HepG2 (cell line): Measurements from ENCODE around the gene RRAS. TPM values are rescaled to one million over a fixed set of nuclear protein-coding genes. Genes with fewer than 3 reads are reported as not detected.

ENCODE experiments used
- BHLHE40 ChIP-seq: IDR thresholded peaks from 2 replicates; pipeline ENCODE4 v1.6.1; 2011; ENCODE audit warnings: low read length, improper control_type of control experiment
- DR1 ChIP-seq: sonication (generic); formaldehyde crosslinking; IDR thresholded peaks from 2 replicates; pipeline ENCODE4 v1.8.0; 2021; ENCODE audit warnings: mild to moderate bottlenecking, missing genetic modification reagents, inconsistent platforms
- FOXA1 ChIP-seq, 2 experiments: fragments of 450-650 bp in 1 of 2; sonication (generic) in 1 of 2; formaldehyde crosslinking in 1 of 2; IDR thresholded peaks; 2 replicates each; pipeline versions ENCODE4 v1.4.0 to v1.6.1; 2016 to 2020; ENCODE audit warnings: missing genetic modification reagents in 1 of 2
- HNRNPUL1 ChIP-seq: fragments of 200-400 bp; formaldehyde crosslinking; IDR thresholded peaks from 2 replicates; pipeline ENCODE4 v1.6.1; 2017; ENCODE audit warnings: low read depth, mild to moderate bottlenecking, low read length, moderate library complexity
- IKZF4 ChIP-seq: sonication (generic); formaldehyde crosslinking; IDR thresholded peaks from 2 replicates; pipeline ENCODE4 v1.5.1; 2020; ENCODE audit warnings: borderline replicate concordance, mild to moderate bottlenecking, low read depth, missing genetic modification reagents; ENCODE audit errors: not compliant biosample characterization
- JUNB ChIP-seq: sonication (generic); formaldehyde crosslinking; IDR thresholded peaks from 2 replicates; pipeline ENCODE4 v1.8.0; 2022; ENCODE audit warnings: missing genetic modification reagents, mild to moderate bottlenecking, borderline replicate concordance
- NFYB ChIP-seq: sonication (generic); formaldehyde crosslinking; IDR thresholded peaks from 2 replicates; pipeline ENCODE4 v1.4.0; 2020; ENCODE audit warnings: missing genetic modification reagents
- NONO ChIP-seq, 2 experiments: fragments of 450-650 bp in 1 of 2; sonication (generic) in 1 of 2; formaldehyde crosslinking in 1 of 2; IDR thresholded peaks in 1 of 2; conservative IDR thresholded peaks in 1 of 2; 2 replicates each; pipeline versions ENCODE4 v1.6.1 to v1.8.0; 2017 to 2022; ENCODE audit warnings: mild to moderate bottlenecking in 1 of 2, missing genetic modification reagents in 1 of 2, moderate library complexity in 1 of 2
- SNRNP70 ChIP-seq: fragments of 200-400 bp; formaldehyde crosslinking; IDR thresholded peaks from 2 replicates; pipeline ENCODE4 v1.6.1; 2017; ENCODE audit warnings: mild to moderate bottlenecking, low read depth, low read length, moderate library complexity
- SP1 ChIP-seq, 2 experiments: fragments of 450-650 bp in 1 of 2; sonication (generic) in 1 of 2; formaldehyde crosslinking in 1 of 2; IDR thresholded peaks; 2 replicates each; pipeline versions ENCODE4 v1.4.0 to v1.6.1; 2016 to 2020; ENCODE audit warnings: missing genetic modification reagents in 1 of 2
- ZBTB3 ChIP-seq: sonication (generic); formaldehyde crosslinking; IDR thresholded peaks from 2 replicates; pipeline ENCODE4 v1.4.0; 2020; ENCODE audit warnings: low read depth, mild to moderate bottlenecking, moderate library complexity, missing genetic modification reagents, borderline replicate concordance
- ZNF160 ChIP-seq: sonication (generic); formaldehyde crosslinking; IDR thresholded peaks from 2 replicates; pipeline ENCODE4 v1.8.0; 2022; ENCODE audit warnings: mild to moderate bottlenecking, inconsistent platforms, missing genetic modification reagents
- ZNF570 ChIP-seq: sonication (generic); formaldehyde crosslinking; IDR thresholded peaks from 2 replicates; pipeline ENCODE4 v1.4.0; 2020; ENCODE audit warnings: mild to moderate bottlenecking, missing genetic modification reagents, borderline replicate concordance
- ZNF737 ChIP-seq: sonication (generic); formaldehyde crosslinking; IDR thresholded peaks from 2 replicates; pipeline ENCODE4 v1.5.0; 2020; ENCODE audit warnings: missing genetic modification reagents, mild to moderate bottlenecking, borderline replicate concordance
- polyA plus RNA-seq, 8 experiments: library from polyadenylated mRNA; depleted of rRNA in 3 of 8; stranded (reverse) in 7 of 8; unstranded in 1 of 8; fragments of >200 nt; fragmentation: Illumina TruSeq in 4 of 8; extraction: Trizol in 4 of 8; gene quantifications; 2 replicates each; pipeline versions ENCODE4 v1.2.1 to v1.2.3, GENCODE V29; 2011 to 2016; ENCODE audit warnings: low read depth in 4 of 8, missing spikeins in 1 of 8, mixed read lengths in 1 of 8; ENCODE audit not compliant: insufficient read depth in 1 of 8
- total RNA-seq, 5 experiments: library from RNA; depleted of rRNA; stranded (reverse); fragments of >200 nt; fragmentation: Illumina TruSeq; extraction: Trizol; gene quantifications; 2 replicates each; pipeline ENCODE4 v1.2.3, GENCODE V29; 2016; ENCODE audit warnings: low read depth in 1 of 5
- TF ChIP-seq, protein P1 (sequence below): sonication (generic); formaldehyde crosslinking; IDR thresholded peaks from 2 replicates; pipeline ENCODE4 v1.9.0; 2022; ENCODE audit warnings: low read depth, missing genetic modification reagents
- TF ChIP-seq, protein P2 (sequence below): sonication (generic); formaldehyde crosslinking; IDR thresholded peaks from 2 replicates; pipeline ENCODE4 v1.9.0; 2021; ENCODE audit warnings: missing genetic modification reagents, borderline replicate concordance
- TF ChIP-seq, protein P3 (sequence below): sonication (generic); formaldehyde crosslinking; IDR thresholded peaks from 2 replicates; pipeline ENCODE4 v1.4.0; 2020; ENCODE audit warnings: missing genetic modification reagents, borderline replicate concordance
- TF ChIP-seq, protein P4 (sequence below): sonication (generic); formaldehyde crosslinking; IDR thresholded peaks from 2 replicates; pipeline ENCODE4 v1.5.0; 2020; ENCODE audit warnings: mild to moderate bottlenecking, missing genetic modification reagents, moderate library complexity

Gene RRAS
- total and polyA plus RNA-seq, 2 of the 13 experiments (the other 11 are each of a cell fraction or from before 2014, with no cell fraction given) = 1.5 to 12.0 TPM

DNA sequence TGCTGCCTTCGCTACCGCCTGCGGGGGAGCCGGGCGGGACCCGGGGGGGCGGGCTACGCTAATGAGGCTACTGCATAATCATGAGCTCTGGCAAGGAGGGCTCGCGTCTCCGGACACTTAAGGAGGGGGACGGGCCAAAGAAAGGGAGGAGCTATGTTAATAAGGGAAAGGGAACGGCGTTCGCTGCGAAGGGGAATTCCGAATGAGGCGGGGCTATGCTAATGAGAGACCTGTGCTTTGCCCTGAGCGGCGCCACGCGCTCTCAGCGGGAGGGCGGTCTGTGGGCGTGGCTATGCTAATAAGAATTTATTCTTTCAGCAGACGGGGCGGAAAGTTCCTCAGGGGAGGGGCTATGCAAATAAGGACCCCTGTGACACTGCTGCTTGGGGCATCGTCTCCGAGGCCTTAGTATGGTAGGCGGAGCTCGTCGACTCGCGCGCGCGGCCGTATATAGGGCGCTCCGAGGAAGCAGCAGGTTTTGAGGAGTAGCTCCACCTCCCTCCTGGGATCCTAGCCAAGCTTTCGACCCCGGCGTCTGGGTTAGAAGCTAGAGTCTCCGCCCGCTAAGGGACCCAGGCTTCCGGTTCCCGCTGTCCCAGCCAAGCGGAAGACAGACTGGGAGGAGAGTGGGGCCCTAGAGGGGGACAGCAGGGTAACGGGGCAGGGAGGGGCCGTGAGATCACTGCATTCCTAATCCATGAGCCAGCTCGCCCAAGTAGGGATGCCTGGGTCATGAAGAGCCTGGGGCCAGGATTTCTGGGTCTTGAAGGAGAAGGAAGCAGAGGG lies at the start of gene RRAS (continued):
- TF ChIP-seq, protein P1, sequence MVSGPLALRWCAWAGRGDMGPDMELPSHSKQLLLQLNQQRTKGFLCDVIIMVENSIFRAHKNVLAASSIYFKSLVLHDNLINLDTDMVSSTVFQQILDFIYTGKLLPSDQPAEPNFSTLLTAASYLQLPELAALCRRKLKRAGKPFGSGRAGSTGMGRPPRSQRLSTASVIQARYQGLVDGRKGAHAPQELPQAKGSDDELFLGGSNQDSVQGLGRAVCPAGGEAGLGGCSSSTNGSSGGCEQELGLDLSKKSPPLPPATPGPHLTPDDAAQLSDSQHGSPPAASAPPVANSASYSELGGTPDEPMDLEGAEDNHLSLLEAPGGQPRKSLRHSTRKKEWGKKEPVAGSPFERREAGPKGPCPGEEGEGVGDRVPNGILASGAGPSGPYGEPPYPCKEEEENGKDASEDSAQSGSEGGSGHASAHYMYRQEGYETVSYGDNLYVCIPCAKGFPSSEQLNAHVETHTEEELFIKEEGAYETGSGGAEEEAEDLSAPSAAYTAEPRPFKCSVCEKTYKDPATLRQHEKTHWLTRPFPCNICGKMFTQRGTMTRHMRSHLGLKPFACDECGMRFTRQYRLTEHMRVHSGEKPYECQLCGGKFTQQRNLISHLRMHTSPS (CRISPR knock-in tag) = no peak
- no peak for TF ChIP-seq SP1 (IDR thresholded peaks at IDR 0.05)
- TF ChIP-seq SP1 (CRISPR knock-in tag; IDR thresholded peaks at IDR 0.05) = peak; percentile 84
- TF ChIP-seq SNRNP70 = no peak
- no peak for TF ChIP-seq BHLHE40
- TF ChIP-seq IKZF4 = peak; percentile 58
- TF ChIP-seq, protein P2, sequence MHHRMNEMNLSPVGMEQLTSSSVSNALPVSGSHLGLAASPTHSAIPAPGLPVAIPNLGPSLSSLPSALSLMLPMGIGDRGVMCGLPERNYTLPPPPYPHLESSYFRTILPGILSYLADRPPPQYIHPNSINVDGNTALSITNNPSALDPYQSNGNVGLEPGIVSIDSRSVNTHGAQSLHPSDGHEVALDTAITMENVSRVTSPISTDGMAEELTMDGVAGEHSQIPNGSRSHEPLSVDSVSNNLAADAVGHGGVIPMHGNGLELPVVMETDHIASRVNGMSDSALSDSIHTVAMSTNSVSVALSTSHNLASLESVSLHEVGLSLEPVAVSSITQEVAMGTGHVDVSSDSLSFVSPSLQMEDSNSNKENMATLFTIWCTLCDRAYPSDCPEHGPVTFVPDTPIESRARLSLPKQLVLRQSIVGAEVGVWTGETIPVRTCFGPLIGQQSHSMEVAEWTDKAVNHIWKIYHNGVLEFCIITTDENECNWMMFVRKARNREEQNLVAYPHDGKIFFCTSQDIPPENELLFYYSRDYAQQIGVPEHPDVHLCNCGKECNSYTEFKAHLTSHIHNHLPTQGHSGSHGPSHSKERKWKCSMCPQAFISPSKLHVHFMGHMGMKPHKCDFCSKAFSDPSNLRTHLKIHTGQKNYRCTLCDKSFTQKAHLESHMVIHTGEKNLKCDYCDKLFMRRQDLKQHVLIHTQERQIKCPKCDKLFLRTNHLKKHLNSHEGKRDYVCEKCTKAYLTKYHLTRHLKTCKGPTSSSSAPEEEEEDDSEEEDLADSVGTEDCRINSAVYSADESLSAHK (CRISPR knock-in tag) = no peak
- TF ChIP-seq, protein P3, sequence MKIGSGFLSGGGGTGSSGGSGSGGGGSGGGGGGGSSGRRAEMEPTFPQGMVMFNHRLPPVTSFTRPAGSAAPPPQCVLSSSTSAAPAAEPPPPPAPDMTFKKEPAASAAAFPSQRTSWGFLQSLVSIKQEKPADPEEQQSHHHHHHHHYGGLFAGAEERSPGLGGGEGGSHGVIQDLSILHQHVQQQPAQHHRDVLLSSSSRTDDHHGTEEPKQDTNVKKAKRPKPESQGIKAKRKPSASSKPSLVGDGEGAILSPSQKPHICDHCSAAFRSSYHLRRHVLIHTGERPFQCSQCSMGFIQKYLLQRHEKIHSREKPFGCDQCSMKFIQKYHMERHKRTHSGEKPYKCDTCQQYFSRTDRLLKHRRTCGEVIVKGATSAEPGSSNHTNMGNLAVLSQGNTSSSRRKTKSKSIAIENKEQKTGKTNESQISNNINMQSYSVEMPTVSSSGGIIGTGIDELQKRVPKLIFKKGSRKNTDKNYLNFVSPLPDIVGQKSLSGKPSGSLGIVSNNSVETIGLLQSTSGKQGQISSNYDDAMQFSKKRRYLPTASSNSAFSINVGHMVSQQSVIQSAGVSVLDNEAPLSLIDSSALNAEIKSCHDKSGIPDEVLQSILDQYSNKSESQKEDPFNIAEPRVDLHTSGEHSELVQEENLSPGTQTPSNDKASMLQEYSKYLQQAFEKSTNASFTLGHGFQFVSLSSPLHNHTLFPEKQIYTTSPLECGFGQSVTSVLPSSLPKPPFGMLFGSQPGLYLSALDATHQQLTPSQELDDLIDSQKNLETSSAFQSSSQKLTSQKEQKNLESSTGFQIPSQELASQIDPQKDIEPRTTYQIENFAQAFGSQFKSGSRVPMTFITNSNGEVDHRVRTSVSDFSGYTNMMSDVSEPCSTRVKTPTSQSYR (CRISPR knock-in tag) = peak; percentile 28; the same call in 1 of the 2 replicates
- TF ChIP-seq ZBTB3 (CRISPR knock-in tag) = peak; percentile 68; the same call in 1 of the 2 replicates
- TF ChIP-seq ZNF570 (CRISPR knock-in tag) = no peak
- no peak for TF ChIP-seq NONO (IDR thresholded peaks at IDR 0.05)
- TF ChIP-seq NONO (CRISPR knock-in tag; conservative IDR thresholded peaks at IDR 0.05) = peak; percentile 64; the same call in 1 of the 2 replicates
- TF ChIP-seq ZNF737 (CRISPR knock-in tag) = no peak
- 0 out of 2 replicates have a peak, but pooled peaks have one; percentile 19 for TF ChIP-seq ZNF160 (CRISPR knock-in tag)
- peak; percentile 67 for TF ChIP-seq NFYB
- TF ChIP-seq FOXA1 (IDR thresholded peaks at IDR 0.05) = no peak
- peak; percentile 24; the same call in 1 of the 2 replicates for TF ChIP-seq FOXA1 (CRISPR knock-in tag; IDR thresholded peaks at IDR 0.05)
- TF ChIP-seq, protein P4, sequence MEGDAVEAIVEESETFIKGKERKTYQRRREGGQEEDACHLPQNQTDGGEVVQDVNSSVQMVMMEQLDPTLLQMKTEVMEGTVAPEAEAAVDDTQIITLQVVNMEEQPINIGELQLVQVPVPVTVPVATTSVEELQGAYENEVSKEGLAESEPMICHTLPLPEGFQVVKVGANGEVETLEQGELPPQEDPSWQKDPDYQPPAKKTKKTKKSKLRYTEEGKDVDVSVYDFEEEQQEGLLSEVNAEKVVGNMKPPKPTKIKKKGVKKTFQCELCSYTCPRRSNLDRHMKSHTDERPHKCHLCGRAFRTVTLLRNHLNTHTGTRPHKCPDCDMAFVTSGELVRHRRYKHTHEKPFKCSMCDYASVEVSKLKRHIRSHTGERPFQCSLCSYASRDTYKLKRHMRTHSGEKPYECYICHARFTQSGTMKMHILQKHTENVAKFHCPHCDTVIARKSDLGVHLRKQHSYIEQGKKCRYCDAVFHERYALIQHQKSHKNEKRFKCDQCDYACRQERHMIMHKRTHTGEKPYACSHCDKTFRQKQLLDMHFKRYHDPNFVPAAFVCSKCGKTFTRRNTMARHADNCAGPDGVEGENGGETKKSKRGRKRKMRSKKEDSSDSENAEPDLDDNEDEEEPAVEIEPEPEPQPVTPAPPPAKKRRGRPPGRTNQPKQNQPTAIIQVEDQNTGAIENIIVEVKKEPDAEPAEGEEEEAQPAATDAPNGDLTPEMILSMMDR (CRISPR knock-in tag) = no peak
- TF ChIP-seq HNRNPUL1 = no peak
- peak; percentile 95 for TF ChIP-seq DR1 (CRISPR knock-in tag)
- peak; percentile 53; the same call in 1 of the 2 replicates for TF ChIP-seq JUNB (CRISPR knock-in tag)
